Kidney (tissue), 14 donors: ENCODE results near the gene C1QL1. TPM values are rescaled to one million over a fixed set of nuclear protein-coding genes. Genes with fewer than 3 reads are reported as not detected.

Experiments used
- DNase-seq, 5 donors: peaks; one replicate each; pipeline ENCODE4 v3.0.0-alpha.2; 2013 to 2020
- FAIRE-seq: peaks from 2 replicates; lab custom pipeline; 2012; peaks lifted over from hg19 to GRCh38; lab: Jason Lieb, UNC
- H3K27ac ChIP-seq, 2 donors: one replicate each; pipeline ENCODE4 v1.7.0; 2013; ENCODE audit warnings: low read depth in 2 of 2, low read length in 2 of 2, inconsistent platforms in 1 of 2
- H3K27me3 ChIP-seq: one replicate; pipeline ENCODE4 v1.7.1; 2013; ENCODE audit warnings: low read length, inconsistent platforms; ENCODE audit not compliant: control insufficient read depth, insufficient read depth
- H3K36me3 ChIP-seq, 3 donors: one replicate each; pipeline versions ENCODE4 v1.7.0 to v1.7.1; 2013; ENCODE audit warnings: low read length in 3 of 3, control low read depth in 1 of 3, inconsistent platforms in 1 of 3; ENCODE audit not compliant: insufficient read depth in 3 of 3, control insufficient read depth in 2 of 3
- H3K4me1 ChIP-seq, 3 donors: one replicate each; pipeline versions ENCODE4 v1.7.0 to v1.7.1; 2013; ENCODE audit warnings: low read length in 3 of 3, inconsistent platforms in 1 of 3, low read depth in 1 of 3; ENCODE audit not compliant: control insufficient read depth in 2 of 3, insufficient read depth in 2 of 3
- H3K4me3 ChIP-seq, 3 donors: one replicate each; pipeline versions ENCODE4 v1.7.0 to v1.8.1; 2013; ENCODE audit warnings: low read length in 3 of 3, control low read depth in 1 of 3, inconsistent platforms in 1 of 3
- H3K9ac ChIP-seq, 3 donors: one replicate each; pipeline versions ENCODE4 v1.7.0 to v1.7.1; 2013; ENCODE audit warnings: low read length in 3 of 3, control low read depth in 1 of 3, inconsistent platforms in 1 of 3
- H3K9me3 ChIP-seq, 3 donors: one replicate each; pipeline versions ENCODE4 v1.7.0 to v1.7.1; 2013; ENCODE audit warnings: low read length in 3 of 3, control low read depth in 1 of 3, inconsistent platforms in 1 of 3; ENCODE audit not compliant: control insufficient read depth in 2 of 3, insufficient read depth in 1 of 3
- CTCF ChIP-seq: IDR thresholded peaks from 3 replicates; pipeline ENCODE4 v1.5.1; 2012; ENCODE audit warnings: mild to moderate bottlenecking, moderate library complexity, borderline replicate concordance; ENCODE audit not compliant: insufficient read depth; ENCODE audit errors: extremely low read depth
- intact Hi-C: fragments of 100-400 bp; cut with DNase I; formaldehyde crosslinking; loops from one replicate; pipeline ENCODE4 v1.11.1; 2022
- polyA plus RNA-seq: library from polyadenylated mRNA; stranded (reverse); fragments of 350-450 nt; fragmentation: Illumina TruSeq; extraction: RNeasy Lipid Tissue Mini Kit (QIAGEN cat#74804); gene quantifications from one replicate; pipeline ENCODE4 v1.2.3, GENCODE V29; 2014; ENCODE audit warnings: low read depth, low replicate concordance; ENCODE audit not compliant: insufficient read depth
- total RNA-seq: library from RNA; stranded (reverse); fragmentation: NEBNext Ultra II Directional; extraction: Animal tissue kit (Norgen Biotek cat#: 25700); gene quantifications from one replicate; pipeline ENCODE4 v1.2.1, GENCODE V29; 2021
- donor health status: control.
- donor health status: control.
- donor health status: control.
- donor health status: control.
- donor health status: control.
- donor health status: DM: yes; HTN: yes; CAD: no.
- donor health status: Normal renal cell carcinoma (clear cell type).

C1QL1 gene
- total and polyA plus RNA-seq, 2 donors from 2014 or later, result 0.76 to 25.4 TPM

DNA sequence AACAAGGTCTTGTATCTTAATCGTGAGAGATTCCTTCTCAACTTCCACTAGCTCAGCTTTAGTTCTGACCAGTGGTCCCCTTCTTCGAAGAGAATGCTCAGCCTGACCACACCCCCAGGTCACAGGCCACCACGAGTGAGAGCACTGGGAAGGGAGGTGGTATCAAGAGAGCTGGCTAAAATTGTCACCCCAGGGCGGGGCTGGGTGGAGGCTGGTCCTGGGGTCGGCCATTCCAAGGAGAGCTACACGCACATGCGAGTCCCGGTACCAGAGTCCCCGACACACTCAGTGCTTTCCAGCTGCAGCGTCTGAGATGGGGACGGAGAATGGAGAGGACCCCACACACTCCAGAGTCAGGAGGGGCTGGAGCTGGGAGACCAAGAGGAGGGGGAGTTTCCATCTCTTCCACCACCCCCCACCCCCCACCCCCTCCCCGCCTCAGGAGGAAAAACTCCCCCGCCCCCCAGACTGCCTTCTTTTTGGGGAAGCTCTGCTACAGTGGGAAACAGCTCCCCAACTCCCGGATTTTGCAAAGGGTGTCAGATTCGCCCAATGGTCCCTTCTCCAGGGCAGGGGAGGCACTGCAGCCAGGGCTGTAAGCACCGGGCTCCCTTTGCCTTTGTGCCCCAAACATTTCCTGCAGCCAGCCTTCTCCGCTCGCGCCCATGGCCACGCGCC lies 1.6 kb downstream of the C1QL1 start:
- DNase-seq (no peak), FAIRE-seq (no peak)
- no peak overlapping the region for H3K9ac ChIP-seq
- no peak overlapping the region for H3K4me3 ChIP-seq
- no peak for TF ChIP-seq CTCF
- peaks cover 17% of the 10 kb centered on the region for H3K27me3 ChIP-seq
- intact Hi-C loops, result no loop called here
- no peak overlapping the region for H3K27ac ChIP-seq
- no peaks in the 10 kb centered on the region for H3K9me3 ChIP-seq
- H3K36me3 ChIP-seq, result no peaks in the 10 kb centered on the region
- H3K4me1 ChIP-seq, result peaks cover 0 to 8% (median 0%) of the 10 kb centered on the region in 3 donors

DNA sequence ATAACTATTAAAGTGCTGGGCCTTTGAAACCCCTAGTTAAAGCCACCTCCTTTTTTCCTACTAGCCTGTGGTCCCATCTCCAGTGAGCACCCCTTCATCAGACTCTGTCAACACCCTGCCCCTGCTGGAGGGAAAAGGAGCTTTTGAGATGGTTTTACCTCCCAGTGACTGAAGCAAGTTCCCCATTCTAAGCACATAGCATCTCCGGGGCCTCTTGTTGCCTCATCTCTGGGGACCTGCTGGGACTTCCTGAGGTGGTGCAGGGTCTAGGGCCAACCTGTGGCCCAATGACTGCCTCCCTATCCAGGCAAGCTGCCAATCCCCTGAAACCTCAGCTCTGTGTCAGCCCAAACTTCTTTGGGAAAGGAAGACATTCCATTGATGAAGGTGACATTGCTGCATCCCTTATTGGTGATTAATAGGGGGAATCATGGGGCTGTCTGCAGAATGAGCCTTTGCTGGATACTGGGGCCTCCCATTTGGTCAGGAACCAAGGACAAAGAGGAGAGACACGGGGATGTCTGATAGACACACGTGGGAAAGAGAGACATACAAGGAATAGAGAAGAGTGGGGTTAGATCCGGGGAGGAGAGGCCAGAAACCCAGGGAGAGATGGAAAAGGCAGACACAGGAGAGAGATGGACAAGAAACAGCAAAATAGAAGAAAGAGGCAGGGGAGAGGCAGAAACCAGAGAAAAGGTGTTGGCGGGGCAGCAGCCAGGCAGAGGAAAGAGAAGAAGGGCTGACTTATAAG lies 2.4 kb downstream of the C1QL1 start:
- no peak for DNase-seq
- FAIRE-seq, result no peak
- Histone ChIP-seq H3K27ac (no peak overlapping the region), H3K4me1 (peaks cover 0 to 8% (median 0%) of the 10 kb centered on the region in 3 donors), H3K9me3 (no peaks in the 10 kb centered on the region), H3K9ac (no peak overlapping the region), H3K36me3 (no peaks in the 10 kb centered on the region), H3K27me3 (peaks cover 17% of the 10 kb centered on the region), H3K4me3 (no peak overlapping the region)
- intact Hi-C loops, result no loop called here
- no peak for TF ChIP-seq CTCF

DNA sequence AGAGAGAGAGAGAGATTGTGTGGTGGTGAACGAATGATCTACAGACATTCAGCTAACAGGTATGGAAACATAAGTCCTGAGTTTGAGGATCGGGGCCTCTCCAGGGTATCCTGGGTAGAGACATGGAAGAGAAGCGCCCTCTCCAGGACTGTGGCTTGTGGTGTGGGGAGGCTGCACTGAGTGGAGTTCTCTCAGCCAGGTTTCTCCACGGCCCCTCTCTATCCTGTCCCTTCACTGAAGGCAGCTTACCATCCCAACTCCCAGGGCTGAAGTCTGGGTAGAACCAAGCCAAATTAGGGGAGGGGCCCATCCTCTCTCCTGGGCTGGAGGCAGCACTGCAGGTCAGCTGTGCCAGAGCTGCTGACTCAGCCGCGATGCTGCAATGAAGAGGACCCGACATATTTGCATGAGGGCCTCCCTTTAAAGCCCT lies 6.2 kb downstream of the C1QL1 start:
- Histone ChIP-seq H3K36me3 (no peaks in the 10 kb centered on the region), H3K4me1 (peaks cover 0 to 2% (median 0%) of the 10 kb centered on the region in 3 donors), H3K9ac (no peak overlapping the region), H3K9me3 (no peaks in the 10 kb centered on the region), H3K27ac (no peak overlapping the region), H3K27me3 (peaks cover 13% of the 10 kb centered on the region), H3K4me3 (no peak overlapping the region)
- TF ChIP-seq CTCF, result no peak
- intact Hi-C loops, result no loop called here
- no peak for DNase-seq
- no peak for FAIRE-seq
